ENCODE measurements around the gene CBFA2T3.
"Not testable (repeated sequence)": the region's sequence is repeated elsewhere in the genome, so short reads cannot be mapped to it uniquely, and the experiment has no call there.

CBFA2T3 gene

DNA sequence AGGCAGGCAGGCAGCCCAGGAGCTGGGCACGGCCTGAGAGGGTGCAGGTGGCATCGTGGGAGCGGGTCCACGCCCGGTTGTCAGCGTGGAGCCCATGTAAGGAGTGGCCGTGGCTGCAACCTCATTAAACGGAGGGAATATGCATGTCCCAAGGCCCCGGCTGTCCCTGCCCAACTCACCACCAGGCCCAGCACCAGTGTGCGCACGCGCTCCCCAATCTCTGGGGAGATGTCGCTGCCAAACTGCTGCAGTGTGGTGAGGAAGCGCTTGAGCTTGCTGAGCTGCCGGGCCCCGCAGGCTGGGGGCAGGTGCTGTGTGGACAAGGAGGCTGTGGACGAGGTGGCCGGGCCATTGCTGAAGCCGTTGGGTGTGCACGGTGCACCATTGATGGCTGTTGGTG lies 84.9 kb downstream of the CBFA2T3 start:
- H3K4me1 ChIP-seq (ENCODE audit: control insufficient read depth, insufficient read depth, low read length), result no peaks in the 10 kb centered on the region
- no peaks in the 10 kb centered on the region for H3K27me3 ChIP-seq (ENCODE audit: control insufficient read depth, insufficient read depth, low read length)
- H3K9ac ChIP-seq (ENCODE audit: low read length), result no peak overlapping the region
- no peak overlapping the region for H3K27ac ChIP-seq (ENCODE audit: low read depth, low read length)
- no peaks in the 10 kb centered on the region for H3K36me3 ChIP-seq (ENCODE audit: control insufficient read depth, insufficient read depth, low read length)
- H3K4me3 ChIP-seq (ENCODE audit: low read length), result no peak overlapping the region

DNA sequence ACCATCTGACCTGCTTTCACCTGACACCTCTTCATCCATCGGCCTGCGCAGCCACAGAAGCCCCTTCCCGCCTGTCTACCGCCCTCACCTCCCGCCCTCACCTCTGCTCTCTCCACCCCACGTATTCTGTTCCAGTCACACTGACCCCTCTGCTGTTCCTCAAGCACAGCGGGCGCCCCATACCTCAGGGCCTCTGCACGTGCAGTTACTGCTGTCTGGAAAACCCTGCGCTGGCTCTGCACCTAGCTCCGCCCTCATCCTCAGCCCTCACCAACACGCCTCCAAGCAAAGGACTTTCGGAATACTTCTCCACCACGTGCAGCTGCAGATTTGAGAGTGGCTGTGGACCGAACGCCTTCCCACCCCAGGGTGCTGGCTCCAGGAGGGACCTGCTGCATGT lies 85.9 kb downstream of the CBFA2T3 start:
- Histone ChIP-seq H3K36me3 (ENCODE audit: control insufficient read depth, insufficient read depth, low read length) (no peaks in the 10 kb centered on the region), H3K27me3 (ENCODE audit: control insufficient read depth, insufficient read depth, low read length) (no peaks in the 10 kb centered on the region), H3K4me3 (ENCODE audit: low read length) (no peak overlapping the region), H3K4me1 (ENCODE audit: control insufficient read depth, insufficient read depth, low read length) (no peaks in the 10 kb centered on the region), H3K27ac (ENCODE audit: low read depth, low read length) (no peak overlapping the region), H3K9ac (ENCODE audit: low read length) (no peak overlapping the region)

DNA sequence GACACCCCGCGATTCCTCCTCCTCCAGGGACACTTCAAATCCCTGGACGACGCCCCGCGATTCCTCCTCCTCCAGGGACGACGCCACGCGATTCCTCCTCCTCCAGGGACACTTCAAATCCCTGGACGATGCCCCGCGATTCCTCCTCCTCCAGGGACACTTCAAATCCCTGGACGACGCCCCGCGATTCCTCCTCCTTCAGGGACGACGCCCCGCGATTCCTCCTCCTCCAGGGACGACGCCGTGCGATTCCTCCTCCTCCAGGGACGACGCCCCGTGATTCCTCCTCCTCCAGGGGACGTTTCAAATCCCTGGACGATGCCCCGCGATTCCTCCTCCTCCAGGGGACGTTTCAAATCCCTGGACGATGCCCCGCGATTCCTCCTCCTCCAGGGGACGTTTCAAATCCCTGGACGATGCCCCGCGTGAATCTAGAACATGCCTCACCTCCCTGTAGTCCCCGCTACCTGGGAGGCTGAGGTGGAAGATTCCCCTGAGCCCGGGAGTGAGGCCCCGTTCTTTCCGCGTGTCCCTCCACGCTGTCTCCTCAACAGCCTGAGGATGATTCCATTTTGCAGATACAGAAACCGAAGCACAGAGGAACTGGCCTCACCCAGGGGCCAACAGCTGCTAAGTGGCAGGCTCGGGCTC lies 87.2 kb downstream of the CBFA2T3 start:
- not testable (repeated sequence) for H3K4me1 ChIP-seq (ENCODE audit: control insufficient read depth, insufficient read depth, low read length); H3K27me3 ChIP-seq (ENCODE audit: control insufficient read depth, insufficient read depth, low read length); H3K36me3 ChIP-seq (ENCODE audit: control insufficient read depth, insufficient read depth, low read length); H3K9ac ChIP-seq (ENCODE audit: low read length); H3K4me3 ChIP-seq (ENCODE audit: low read length); H3K27ac ChIP-seq (ENCODE audit: low read depth, low read length)

DNA sequence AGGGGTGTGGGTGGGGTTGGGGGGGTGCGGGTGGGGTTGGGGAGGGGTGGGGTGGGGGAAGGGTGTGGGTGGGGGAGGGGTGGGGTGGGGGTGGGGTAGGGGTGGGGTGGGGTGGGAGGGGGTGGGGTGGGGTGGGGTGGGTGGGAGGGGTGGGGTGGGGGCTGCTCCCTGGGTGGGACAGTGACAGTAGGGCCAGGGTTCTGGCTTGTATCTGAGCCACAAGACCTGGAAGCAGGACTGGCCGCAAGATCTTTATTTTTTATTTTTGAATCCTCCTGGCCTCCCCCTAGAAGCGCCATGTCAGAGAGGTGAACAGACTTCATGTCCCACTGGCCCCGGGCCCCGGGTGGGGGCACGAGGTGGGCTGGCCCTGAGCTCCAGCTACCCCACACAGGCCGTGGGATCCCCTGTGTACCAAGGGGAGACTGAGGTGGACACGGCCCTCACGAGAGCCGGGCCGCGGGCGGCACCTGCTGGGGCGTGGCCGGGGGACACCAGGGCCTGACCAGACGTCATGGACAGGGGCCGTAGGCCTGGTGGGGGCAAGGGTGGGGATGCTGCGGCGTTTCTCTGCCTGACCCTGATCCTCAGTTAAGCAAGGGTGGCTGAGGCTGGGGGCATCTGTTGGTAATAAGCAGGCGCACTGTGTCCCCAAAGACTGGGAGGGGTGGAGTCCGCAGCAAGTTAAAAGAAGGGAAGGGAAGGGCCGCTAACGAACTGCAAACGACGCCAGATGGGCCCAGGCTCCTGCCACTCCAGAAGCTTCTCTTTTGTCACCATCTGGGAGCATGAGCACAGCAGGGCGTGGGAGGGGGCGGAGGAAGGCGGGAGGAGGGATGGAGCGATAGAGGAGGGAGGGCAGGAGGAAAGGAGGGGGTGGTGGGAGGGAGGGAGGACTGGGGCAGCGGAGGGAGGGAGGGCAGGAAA lies 88.3 kb downstream of the CBFA2T3 start:
- Histone ChIP-seq H3K27me3 (ENCODE audit: control insufficient read depth, insufficient read depth, low read length) (no peaks in the 10 kb centered on the region), H3K9ac (ENCODE audit: low read length) (no peak overlapping the region), H3K4me3 (ENCODE audit: low read length) (no peak overlapping the region), H3K36me3 (ENCODE audit: control insufficient read depth, insufficient read depth, low read length) (no peaks in the 10 kb centered on the region), H3K4me1 (ENCODE audit: control insufficient read depth, insufficient read depth, low read length) (no peaks in the 10 kb centered on the region), H3K27ac (ENCODE audit: low read depth, low read length) (no peak overlapping the region)

DNA sequence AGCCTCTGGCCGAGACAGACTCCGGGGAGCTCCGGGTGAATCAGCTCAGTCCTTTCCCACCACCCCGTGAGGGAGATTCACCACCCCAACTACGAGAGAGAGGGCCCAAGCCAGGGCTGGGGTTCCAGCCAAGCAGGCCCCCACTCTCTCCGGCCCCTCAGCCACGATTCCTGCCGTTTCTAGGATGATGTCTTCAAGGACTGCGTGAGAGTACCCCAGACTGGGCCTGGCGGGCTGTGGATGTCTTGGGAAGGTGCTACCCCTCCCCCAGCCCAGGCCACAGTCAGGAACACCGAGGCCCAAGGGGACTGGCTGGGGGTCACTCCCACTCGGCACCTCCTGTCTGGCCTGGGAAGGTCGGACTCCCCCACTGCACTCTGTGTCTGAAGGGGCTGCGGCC lies 89.0 kb downstream of the CBFA2T3 start:
- no peaks in the 10 kb centered on the region for H3K27me3 ChIP-seq (ENCODE audit: control insufficient read depth, insufficient read depth, low read length)
- H3K9ac ChIP-seq (ENCODE audit: low read length), result no peak overlapping the region
- no peak overlapping the region for H3K27ac ChIP-seq (ENCODE audit: low read depth, low read length)
- no peak overlapping the region for H3K4me3 ChIP-seq (ENCODE audit: low read length)
- no peaks in the 10 kb centered on the region for H3K4me1 ChIP-seq (ENCODE audit: control insufficient read depth, insufficient read depth, low read length)
- no peaks in the 10 kb centered on the region for H3K36me3 ChIP-seq (ENCODE audit: control insufficient read depth, insufficient read depth, low read length)

DNA sequence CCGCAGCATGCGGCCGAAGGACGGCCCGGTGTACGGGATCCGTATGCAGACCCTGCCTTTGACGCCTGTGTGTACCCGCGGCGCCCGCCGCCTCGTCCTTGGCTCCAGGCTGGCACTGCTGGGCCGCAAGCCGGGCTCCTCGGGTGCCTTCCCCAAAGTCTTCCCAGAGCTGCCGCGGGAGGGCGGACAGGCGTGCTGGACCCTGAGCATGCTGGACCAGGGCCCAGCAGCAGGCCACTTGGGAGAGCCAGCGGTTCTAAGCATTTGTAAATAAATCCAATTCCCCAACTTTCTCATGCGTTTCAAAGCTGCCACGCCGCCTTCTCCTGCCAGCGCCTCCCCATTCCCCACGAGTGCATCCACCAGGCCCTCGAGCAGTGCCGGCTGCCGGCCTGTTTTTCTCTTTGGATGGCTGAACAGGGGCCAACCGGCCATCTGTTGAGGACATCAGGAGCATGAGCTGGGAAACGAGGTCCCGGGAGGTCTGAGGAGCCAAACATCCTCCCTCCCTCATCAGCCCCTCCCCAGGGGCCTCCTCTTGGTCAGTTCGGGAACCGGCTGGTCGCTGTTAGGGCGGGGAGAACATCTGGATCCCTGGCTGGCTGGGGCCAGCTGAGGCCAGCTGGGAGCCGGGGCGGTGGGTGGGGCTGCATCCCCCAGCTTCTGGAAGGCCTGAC lies 90.0 kb downstream of the CBFA2T3 start:
- no peak overlapping the region for H3K9ac ChIP-seq (ENCODE audit: low read length)
- H3K4me1 ChIP-seq (ENCODE audit: control insufficient read depth, insufficient read depth, low read length), result no peaks in the 10 kb centered on the region
- no peak overlapping the region for H3K27ac ChIP-seq (ENCODE audit: low read depth, low read length)
- H3K4me3 ChIP-seq (ENCODE audit: low read length), result no peak overlapping the region
- H3K36me3 ChIP-seq (ENCODE audit: control insufficient read depth, insufficient read depth, low read length), result no peaks in the 10 kb centered on the region
- no peaks in the 10 kb centered on the region for H3K27me3 ChIP-seq (ENCODE audit: control insufficient read depth, insufficient read depth, low read length)

DNA sequence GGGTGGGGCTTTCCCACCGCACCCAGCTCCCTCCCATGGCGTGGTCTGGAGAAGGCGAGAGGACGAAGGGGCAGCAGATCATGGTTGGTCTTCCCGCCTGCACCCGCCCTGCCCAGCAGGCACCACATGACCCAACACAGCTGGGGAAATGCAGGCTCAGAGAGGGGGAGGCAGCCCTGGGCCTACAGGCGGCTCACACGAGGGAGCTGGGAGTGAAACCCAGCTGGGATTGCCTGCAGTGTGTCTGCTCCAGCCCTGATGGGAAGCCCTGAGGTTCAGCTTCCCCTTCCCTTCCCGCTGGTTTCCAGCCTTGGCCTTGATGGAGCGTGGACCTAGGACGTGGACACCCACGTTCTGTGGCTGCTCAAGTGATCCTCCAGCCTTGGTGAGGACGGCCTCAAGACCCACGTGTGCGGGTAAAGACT lies 90.6 kb downstream of the CBFA2T3 start:
- Histone ChIP-seq H3K27me3 (ENCODE audit: control insufficient read depth, insufficient read depth, low read length) (no peaks in the 10 kb centered on the region), H3K4me1 (ENCODE audit: control insufficient read depth, insufficient read depth, low read length) (no peaks in the 10 kb centered on the region), H3K27ac (ENCODE audit: low read depth, low read length) (no peak overlapping the region), H3K9ac (ENCODE audit: low read length) (no peak overlapping the region), H3K4me3 (ENCODE audit: low read length) (no peak overlapping the region), H3K36me3 (ENCODE audit: control insufficient read depth, insufficient read depth, low read length) (no peaks in the 10 kb centered on the region)

DNA sequence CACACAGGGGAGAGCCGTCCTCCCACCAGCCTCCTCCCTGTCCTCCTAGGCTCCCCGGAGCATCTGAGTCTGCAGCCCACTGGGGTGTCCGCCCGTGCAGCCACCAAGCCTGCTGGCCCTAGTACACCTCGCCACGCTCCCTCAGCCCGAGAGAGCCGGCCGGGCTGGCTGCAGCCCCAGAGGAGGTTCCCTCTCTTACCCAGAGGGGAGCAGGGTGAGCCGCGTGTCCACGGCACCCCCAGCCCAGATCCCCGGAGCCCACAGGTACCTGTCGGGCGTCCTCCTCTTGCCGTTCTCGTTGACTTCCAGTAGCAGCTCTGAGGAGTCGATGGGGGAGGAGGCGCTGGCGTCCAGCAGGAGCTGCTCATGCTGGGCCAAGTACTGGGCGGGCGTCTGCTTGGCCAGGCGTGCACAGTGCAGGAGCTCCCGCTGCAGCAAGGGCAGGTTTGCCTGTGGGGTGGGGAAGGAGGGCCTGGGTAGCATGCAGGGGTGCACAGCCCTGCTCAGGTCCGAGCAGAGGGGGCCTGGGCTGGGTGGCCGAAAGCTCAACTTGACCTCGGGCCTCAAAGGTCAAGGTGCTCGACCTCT lies 91.2 kb downstream of the CBFA2T3 start:
- Histone ChIP-seq H3K4me3 (ENCODE audit: low read length) (no peak overlapping the region), H3K4me1 (ENCODE audit: control insufficient read depth, insufficient read depth, low read length) (no peaks in the 10 kb centered on the region), H3K27ac (ENCODE audit: low read depth, low read length) (no peak overlapping the region), H3K36me3 (ENCODE audit: control insufficient read depth, insufficient read depth, low read length) (no peaks in the 10 kb centered on the region), H3K27me3 (ENCODE audit: control insufficient read depth, insufficient read depth, low read length) (peaks cover under 1% of the 10 kb centered on the region), H3K9ac (ENCODE audit: low read length) (no peak overlapping the region)

DNA sequence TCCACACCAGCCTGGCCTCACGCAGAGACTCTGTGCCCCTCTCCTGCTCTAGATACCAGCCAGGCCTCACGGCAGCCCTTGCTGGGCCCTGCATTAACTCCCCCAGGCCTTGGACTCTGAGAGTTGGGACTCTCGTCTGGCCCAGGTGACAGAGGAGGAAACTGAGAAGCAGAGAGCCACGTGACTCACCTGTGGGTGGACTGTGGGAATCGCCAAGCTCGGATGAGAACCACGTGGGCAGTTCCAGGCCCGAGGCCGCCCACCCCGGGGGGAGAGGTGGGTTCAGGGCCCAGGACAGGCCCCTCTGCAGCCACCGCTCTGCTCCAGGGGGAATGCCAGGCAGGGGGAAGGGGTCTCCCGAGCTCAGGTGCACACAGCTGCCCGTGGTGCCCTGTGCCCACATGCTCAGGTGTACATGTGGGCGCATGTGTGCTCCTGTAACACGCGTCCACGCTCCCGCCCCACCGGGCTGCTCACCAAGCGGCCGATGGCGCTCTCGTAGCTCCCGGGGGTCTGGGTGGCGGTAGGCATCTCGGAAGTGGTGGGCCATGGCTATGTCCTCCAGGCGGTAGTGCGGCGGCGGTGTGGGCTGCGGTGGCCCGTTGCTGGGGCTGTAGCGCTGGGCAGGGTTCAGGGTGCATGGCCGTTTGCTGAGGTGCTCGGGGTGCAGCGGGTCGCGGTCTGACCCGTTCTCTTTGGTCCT lies 92.3 kb downstream of the CBFA2T3 start:
- no peak overlapping the region for H3K4me3 ChIP-seq (ENCODE audit: low read length)
- no peaks in the 10 kb centered on the region for H3K36me3 ChIP-seq (ENCODE audit: control insufficient read depth, insufficient read depth, low read length)
- no peak overlapping the region for H3K9ac ChIP-seq (ENCODE audit: low read length)
- H3K27ac ChIP-seq (ENCODE audit: low read depth, low read length), result no peak overlapping the region
- H3K4me1 ChIP-seq (ENCODE audit: control insufficient read depth, insufficient read depth, low read length), result no peaks in the 10 kb centered on the region
- peaks cover 2% of the 10 kb centered on the region for H3K27me3 ChIP-seq (ENCODE audit: control insufficient read depth, insufficient read depth, low read length)

DNA sequence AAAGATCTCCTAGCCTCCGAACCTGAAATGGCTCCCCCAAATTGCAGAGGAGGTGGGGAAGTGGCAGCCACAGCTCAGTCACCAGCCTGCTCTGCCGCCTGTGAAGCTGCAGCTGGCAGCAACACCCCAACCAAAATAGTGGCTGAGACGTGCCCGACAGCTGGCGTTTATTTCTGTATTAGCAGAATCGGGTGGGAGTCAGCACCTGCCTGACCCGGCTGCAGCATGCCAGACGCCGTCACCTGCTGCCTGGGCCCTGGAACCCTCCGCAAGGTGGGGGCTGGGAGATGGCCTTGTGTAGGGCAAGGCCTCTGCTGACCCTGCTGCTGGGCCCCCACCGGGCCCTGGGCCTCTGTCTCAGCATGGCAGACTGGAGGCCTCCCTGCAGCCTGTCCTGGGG lies 93.1 kb downstream of the CBFA2T3 start:
- Histone ChIP-seq H3K4me3 (ENCODE audit: low read length) (no peak overlapping the region), H3K4me1 (ENCODE audit: control insufficient read depth, insufficient read depth, low read length) (no peaks in the 10 kb centered on the region), H3K27me3 (ENCODE audit: control insufficient read depth, insufficient read depth, low read length) (peaks cover 2% of the 10 kb centered on the region), H3K27ac (ENCODE audit: low read depth, low read length) (no peak overlapping the region), H3K9ac (ENCODE audit: low read length) (no peak overlapping the region), H3K36me3 (ENCODE audit: control insufficient read depth, insufficient read depth, low read length) (peaks cover 1% of the 10 kb centered on the region)

DNA sequence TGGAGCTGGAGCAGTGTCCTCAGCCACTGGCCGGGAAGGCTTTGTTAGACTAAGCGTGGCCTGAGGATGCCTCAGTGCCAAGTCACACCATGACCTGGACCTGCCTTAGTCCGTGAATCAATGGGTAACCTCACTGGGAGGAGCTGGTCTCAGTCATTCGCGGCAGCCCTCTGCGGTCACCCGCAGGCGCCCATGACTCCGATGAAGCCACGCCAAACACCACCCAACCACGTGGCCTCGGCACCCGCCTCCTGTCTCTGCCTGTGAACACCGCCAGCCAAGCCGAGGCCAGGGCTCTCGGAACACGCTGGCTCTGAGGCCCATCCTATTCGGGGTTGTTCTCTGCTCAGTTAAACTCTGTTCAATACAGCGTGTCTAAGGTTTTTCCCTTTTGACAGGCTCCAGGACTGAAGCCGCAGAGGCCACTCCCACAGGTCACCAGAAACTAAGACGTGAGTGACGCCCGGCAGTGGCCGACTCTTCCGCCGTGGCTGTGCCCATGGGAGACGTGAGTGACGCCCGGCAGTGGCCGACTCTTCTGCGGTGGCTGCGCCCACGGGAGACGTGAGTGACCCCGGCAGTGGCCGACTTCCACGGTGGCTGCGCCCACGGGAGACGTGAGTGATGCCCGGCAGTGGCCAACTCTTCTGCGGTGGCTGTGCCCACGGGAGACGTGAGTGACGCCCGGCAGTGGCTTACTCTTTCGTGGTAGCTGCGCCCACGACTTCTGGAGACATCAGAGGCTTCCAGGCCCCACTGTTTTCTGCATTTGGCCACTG lies 93.7 kb downstream of the CBFA2T3 start:
- H3K27me3 ChIP-seq (ENCODE audit: control insufficient read depth, insufficient read depth, low read length), result peaks cover 2% of the 10 kb centered on the region
- H3K4me3 ChIP-seq (ENCODE audit: low read length), result no peak overlapping the region
- H3K9ac ChIP-seq (ENCODE audit: low read length), result no peak overlapping the region
- no peaks in the 10 kb centered on the region for H3K4me1 ChIP-seq (ENCODE audit: control insufficient read depth, insufficient read depth, low read length)
- no peak overlapping the region for H3K27ac ChIP-seq (ENCODE audit: low read depth, low read length)
- peaks cover 3% of the 10 kb centered on the region for H3K36me3 ChIP-seq (ENCODE audit: control insufficient read depth, insufficient read depth, low read length)

Measured in rectal smooth muscle tissue (tissue), 1 donor.